DND-41 (cell line): Measurements from ENCODE around the gene TBC1D13.
A peak's percentile ranks its signal among the peaks of the same experiment; 100 is the strongest.

Experiments used
- ATAC-seq: fragments of 200-7000 bp; cut with Tn5 transposase; 3 replicates; pipeline ENCODE4 v1.9.1; 2021; ENCODE audit warnings: low read depth; ENCODE audit not compliant: insufficient read depth
- DNase-seq: peaks from one replicate; pipeline ENCODE4 v3.0.0-alpha.2; 2020
- H2AFZ ChIP-seq: 2 replicates; pipeline ENCODE4 v1.6.0; 2012; ENCODE audit warnings: low read depth, low read length
- H3K27ac ChIP-seq: 2 replicates; pipeline ENCODE4 v1.5.1; 2012; ENCODE audit warnings: low read length, inconsistent platforms
- H3K27me3 ChIP-seq: fragments of 200-600 bp; sonication (generic); 2 replicates; pipeline ENCODE4 v1.6.0; 2012; ENCODE audit warnings: low read length, mild to moderate bottlenecking, inconsistent platforms; ENCODE audit not compliant: insufficient read depth, poor library complexity
- H3K36me3 ChIP-seq: 2 replicates; pipeline ENCODE4 v1.5.1; 2012; ENCODE audit warnings: low read length, inconsistent platforms; ENCODE audit not compliant: insufficient read depth
- H3K4me1 ChIP-seq: 2 replicates; pipeline ENCODE4 v1.5.1; 2012; ENCODE audit warnings: mild to moderate bottlenecking, low read length; ENCODE audit not compliant: insufficient read depth
- H3K4me2 ChIP-seq: 2 replicates; pipeline ENCODE4 v1.6.0; 2012; ENCODE audit warnings: mild to moderate bottlenecking, moderate library complexity, low read length, inconsistent platforms; ENCODE audit not compliant: insufficient read depth
- H3K4me3 ChIP-seq, 2 experiments: fragments of 200-600 bp in 1 of 2; shearing (Covaris generic) in 1 of 2; 2 replicates each; pipeline ENCODE4 v1.5.1; 2012 to 2016; ENCODE audit warnings: inconsistent platforms in 2 of 2, low read length in 2 of 2, mild to moderate bottlenecking in 2 of 2, low read depth in 1 of 2, moderate library complexity in 1 of 2
- H3K79me2 ChIP-seq: 2 replicates; pipeline ENCODE4 v1.6.0; 2012; ENCODE audit warnings: low read length, inconsistent platforms; ENCODE audit not compliant: insufficient read depth
- H3K9ac ChIP-seq: 2 replicates; pipeline ENCODE4 v1.6.0; 2012; ENCODE audit warnings: low read depth, mild to moderate bottlenecking, inconsistent platforms, low read length, moderate library complexity
- H3K9me3 ChIP-seq: 2 replicates; pipeline ENCODE4 v1.5.1; 2012; ENCODE audit warnings: low read length, moderate library complexity, mild to moderate bottlenecking, inconsistent platforms; ENCODE audit not compliant: insufficient read depth, severe bottlenecking
- H4K20me1 ChIP-seq: 2 replicates; pipeline ENCODE4 v1.6.0; 2012; ENCODE audit warnings: low read length; ENCODE audit not compliant: insufficient read depth
- EZH2 ChIP-seq: IDR thresholded peaks from 3 replicates; pipeline ENCODE4 v1.6.1; 2012; ENCODE audit warnings: borderline replicate concordance, low read depth, mild to moderate bottlenecking, moderate library complexity, low read length, inconsistent platforms; ENCODE audit not compliant: severe bottlenecking
- TF ChIP-seq, protein P1 (sequence below): IDR thresholded peaks from 2 replicates; pipeline ENCODE4 v1.5.1; 2012; ENCODE audit warnings: borderline replicate concordance, low read length, moderate library complexity, mild to moderate bottlenecking; ENCODE audit not compliant: poor library complexity, severe bottlenecking; ENCODE audit errors: extremely low read depth

The TBC1D13 gene

DNA sequence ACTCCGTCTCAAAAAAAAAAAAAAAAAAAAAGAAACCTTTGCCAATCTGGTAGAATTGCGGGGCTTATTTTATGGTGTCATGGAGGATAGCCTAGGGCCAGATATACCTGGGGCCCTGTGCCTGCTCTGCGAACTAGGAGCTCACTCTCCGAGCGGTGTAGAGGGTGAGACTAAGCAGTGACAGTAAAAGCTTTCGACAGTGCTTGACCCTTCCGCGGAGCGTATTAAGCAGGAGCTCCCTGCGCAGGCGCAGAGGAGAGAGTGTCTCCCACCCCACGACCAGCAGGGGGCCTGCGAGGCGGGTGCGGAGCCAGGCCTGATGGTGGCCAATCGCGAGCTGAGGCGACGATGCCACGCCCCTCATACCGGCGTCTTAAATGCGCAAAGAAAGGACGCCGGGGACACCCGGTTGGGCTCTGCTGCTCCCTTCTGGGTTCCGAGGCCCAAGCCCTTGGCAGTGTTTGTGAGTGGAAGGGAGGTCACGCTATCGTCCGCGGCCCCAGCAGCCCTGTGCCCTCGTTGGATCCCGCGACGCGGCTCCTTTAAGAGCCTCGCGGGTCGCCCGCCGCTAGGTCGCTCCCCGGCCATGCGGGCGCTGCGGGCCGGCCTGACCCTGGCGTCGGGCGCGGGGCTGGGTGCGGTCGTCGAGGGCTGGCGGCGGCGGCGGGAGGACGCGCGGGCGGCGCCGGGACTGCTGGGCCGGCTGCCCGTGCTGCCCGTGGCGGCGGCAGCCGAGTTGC is 31.2 kb downstream of the TBC1D13 start, which contains the start of gene ENDOG:
Gene ENDOG (plus strand): TSS at position 402 of the 740 bp plus-strand sequence. CDS start 185 bp downstream, at position 587.
- Histone ChIP-seq H3K9me3 (no peaks in the 10 kb centered on the region), H3K4me3 (peak within 1 kb of the TSS; percentile 27 to 68; a peak in 3 of 4 replicates), H3K9ac (peak within 1 kb of the TSS; percentile 70), H3K4me2 (peak within 1 kb of the TSS; percentile 95), H3K36me3 (peaks cover 25% of the 10 kb centered on the region), H3K27ac (peak within 1 kb of the TSS; percentile 79), H4K20me1 (peaks cover 6% of the 10 kb centered on the region; the same call in 1 of the 2 replicates), H3K27me3 (no peaks in the 10 kb centered on the region), H3K79me2 (peaks cover 6% of the 10 kb centered on the region; the same call in 1 of the 2 replicates), H2AFZ (peak within 1 kb of the TSS; percentile 99), H3K4me1 (peaks cover 29% of the 10 kb centered on the region)
- ATAC-seq (peak; percentile 90), DNase-seq (peak; percentile 96)
- TF ChIP-seq EZH2 = no peak
- TF ChIP-seq, protein P1, sequence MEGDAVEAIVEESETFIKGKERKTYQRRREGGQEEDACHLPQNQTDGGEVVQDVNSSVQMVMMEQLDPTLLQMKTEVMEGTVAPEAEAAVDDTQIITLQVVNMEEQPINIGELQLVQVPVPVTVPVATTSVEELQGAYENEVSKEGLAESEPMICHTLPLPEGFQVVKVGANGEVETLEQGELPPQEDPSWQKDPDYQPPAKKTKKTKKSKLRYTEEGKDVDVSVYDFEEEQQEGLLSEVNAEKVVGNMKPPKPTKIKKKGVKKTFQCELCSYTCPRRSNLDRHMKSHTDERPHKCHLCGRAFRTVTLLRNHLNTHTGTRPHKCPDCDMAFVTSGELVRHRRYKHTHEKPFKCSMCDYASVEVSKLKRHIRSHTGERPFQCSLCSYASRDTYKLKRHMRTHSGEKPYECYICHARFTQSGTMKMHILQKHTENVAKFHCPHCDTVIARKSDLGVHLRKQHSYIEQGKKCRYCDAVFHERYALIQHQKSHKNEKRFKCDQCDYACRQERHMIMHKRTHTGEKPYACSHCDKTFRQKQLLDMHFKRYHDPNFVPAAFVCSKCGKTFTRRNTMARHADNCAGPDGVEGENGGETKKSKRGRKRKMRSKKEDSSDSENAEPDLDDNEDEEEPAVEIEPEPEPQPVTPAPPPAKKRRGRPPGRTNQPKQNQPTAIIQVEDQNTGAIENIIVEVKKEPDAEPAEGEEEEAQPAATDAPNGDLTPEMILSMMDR = peak; percentile 94

DNA sequence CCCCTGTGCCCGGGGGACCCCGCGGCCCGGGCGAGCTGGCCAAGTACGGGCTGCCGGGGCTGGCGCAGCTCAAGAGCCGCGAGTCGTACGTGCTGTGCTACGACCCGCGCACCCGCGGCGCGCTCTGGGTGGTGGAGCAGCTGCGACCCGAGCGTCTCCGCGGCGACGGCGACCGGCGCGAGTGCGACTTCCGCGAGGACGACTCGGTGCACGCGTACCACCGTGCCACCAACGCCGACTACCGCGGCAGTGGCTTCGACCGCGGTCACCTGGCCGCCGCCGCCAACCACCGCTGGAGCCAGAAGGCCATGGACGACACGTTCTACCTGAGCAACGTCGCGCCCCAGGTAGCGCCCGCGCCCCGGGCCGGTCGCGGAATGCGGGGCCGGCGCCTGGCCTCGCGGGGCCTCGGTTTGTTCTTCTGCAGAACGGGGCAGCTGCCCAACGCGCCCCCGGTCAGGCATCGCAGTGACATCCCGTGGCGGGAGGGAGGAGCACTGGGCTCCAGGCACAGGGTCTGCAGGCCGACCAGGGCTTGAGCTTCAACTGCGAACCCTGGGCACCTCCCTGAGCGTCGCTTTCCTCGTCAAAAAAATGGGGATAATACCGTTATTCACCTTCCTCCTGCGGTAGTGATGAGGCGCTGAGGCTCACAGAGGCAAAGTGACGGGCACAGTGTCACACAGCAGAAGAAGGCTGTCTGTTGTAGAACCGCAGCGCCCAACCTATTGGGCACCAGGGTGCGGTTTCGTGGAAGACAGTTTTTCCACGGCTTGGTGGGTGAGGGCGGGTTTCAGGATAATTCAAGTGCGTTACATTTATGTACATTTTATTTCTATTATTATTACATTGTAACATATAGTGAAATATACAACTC is 32.0 kb downstream of the TBC1D13 start:
- peak overlapping the region; percentile 95 for H3K4me2 ChIP-seq
- DNase-seq = peak; percentile 52
- peak overlapping the region; percentile 20; the same call in 1 of the 2 replicates for H3K27ac ChIP-seq
- no peak for TF ChIP-seq EZH2
- TF ChIP-seq, protein P1 = no peak
- H4K20me1 ChIP-seq = peaks cover 6% of the 10 kb centered on the region; the same call in 1 of the 2 replicates
- H3K36me3 ChIP-seq = peaks cover 33% of the 10 kb centered on the region
- no peaks in the 10 kb centered on the region for H3K9me3 ChIP-seq
- H3K4me3 ChIP-seq = peak overlapping the region; percentile 27 to 68; a peak in 3 of 4 replicates
- H3K79me2 ChIP-seq = peaks cover 6% of the 10 kb centered on the region; the same call in 1 of the 2 replicates
- peak overlapping the region; percentile 99 for H2AFZ ChIP-seq
- H3K9ac ChIP-seq = peak overlapping the region; percentile 70
- H3K4me1 ChIP-seq = peaks cover 29% of the 10 kb centered on the region
- no peaks in the 10 kb centered on the region for H3K27me3 ChIP-seq
- peak; percentile 28 for ATAC-seq

DNA sequence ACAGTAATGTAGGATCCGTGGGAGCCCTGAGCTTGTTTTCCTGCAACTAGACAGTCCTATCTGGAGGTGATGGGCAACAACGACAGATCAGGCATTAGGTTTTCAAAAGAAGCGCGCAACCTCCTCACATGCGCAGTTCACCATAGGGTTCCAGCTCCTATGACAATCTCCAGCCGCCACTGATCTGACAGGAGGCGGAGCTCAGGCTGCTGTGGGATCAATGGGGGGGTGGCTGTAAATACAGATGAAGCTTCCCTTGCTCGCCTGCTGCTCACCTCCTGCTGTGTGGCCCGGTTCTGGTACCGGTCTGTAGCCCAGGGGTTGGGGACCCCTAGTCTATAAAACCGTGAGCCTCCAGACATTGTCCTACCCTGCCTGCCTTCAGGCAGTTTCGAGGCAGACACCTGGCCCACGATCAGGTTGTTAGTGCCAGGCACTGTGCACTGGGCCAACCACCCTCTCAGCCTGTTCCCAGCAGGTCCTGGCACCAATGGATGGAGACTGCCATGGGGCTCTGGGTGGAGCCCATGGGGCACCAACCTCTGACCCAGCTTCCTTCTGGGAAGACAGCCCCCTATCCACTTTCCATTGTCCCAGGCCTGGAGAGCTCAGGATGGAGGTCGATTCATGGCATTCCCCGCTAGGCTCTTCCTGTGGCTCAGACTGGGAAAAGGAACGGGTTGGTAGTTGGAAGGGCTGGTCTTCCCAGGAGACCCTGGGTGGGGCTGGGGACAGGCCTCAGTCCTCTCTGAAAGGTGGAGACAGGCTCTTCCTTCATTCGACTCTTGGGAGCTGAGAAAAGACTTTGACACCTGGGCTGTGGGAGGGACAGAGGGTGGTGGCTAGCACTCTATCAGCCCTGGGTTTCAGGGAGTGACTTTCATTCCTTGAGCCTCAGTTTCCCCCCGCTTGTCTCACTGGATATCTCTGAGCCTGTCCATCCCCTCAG is 32.9 kb downstream of the TBC1D13 start:
- Histone ChIP-seq H3K27me3 (no peaks in the 10 kb centered on the region), H3K4me1 (peaks cover 29% of the 10 kb centered on the region), H3K27ac (no peak overlapping the region), H4K20me1 (peaks cover 6% of the 10 kb centered on the region; the same call in 1 of the 2 replicates), H3K36me3 (peaks cover 42% of the 10 kb centered on the region), H2AFZ (no peak overlapping the region), H3K9me3 (no peaks in the 10 kb centered on the region), H3K79me2 (peaks cover 6% of the 10 kb centered on the region; the same call in 1 of the 2 replicates), H3K4me2 (peak overlapping the region; percentile 95), H3K4me3 (no peak overlapping the region; a peak in 1 of 4 replicates), H3K9ac (no peak overlapping the region)
- DNase-seq (no peak), ATAC-seq (no peak)
- TF ChIP-seq, protein P1 = no peak
- no peak for TF ChIP-seq EZH2
